GDM1 (cell line): ENCODE results near the gene P2RY14.
"Not testable (repeated sequence)": the region's sequence is repeated elsewhere in the genome, so short reads cannot be mapped to it uniquely, and the experiment has no call there.

Experiments
- DNase-seq: peaks from one replicate; lab custom pipeline; 2025; lab: John Stamatoyannopoulos, UW

P2RY14 gene

GRCh38 chr3:151259664-151260063 lies 18.7 kb downstream of the P2RY14 start:
- DNase-seq: no peak

GRCh38 chr3:151256749-151257148 lies 21.6 kb downstream of the P2RY14 start:
- no peak for DNase-seq

- DNase-seq: no peak
Observed at GRCh38 chr3:151248772-151249337, 29.5 kb downstream of the P2RY14 start.

GRCh38 chr3:151242006-151242405 lies 36.3 kb downstream of the P2RY14 start:
- DNase-seq: not testable (repeated sequence)

GRCh38 chr3:151236736-151237135 lies 41.6 kb downstream of the P2RY14 start:
- no peak for DNase-seq

GRCh38 chr3:151236316-151236715 lies 42.0 kb downstream of the P2RY14 start:
- no peak for DNase-seq

GRCh38 chr3:151234825-151235224 lies 43.5 kb downstream of the P2RY14 start:
- DNase-seq: no peak

- no peak for DNase-seq
Observed at GRCh38 chr3:151232991-151233390, 45.4 kb downstream of the P2RY14 start.

GRCh38 chr3:151232403-151232802 lies 45.9 kb downstream of the P2RY14 start:
- DNase-seq: not testable (repeated sequence)

GRCh38 chr3:151230646-151231045 lies 47.7 kb downstream of the P2RY14 start:
- DNase-seq: no peak

GRCh38 chr3:151228666-151229040 lies 49.7 kb downstream of the P2RY14 start:
- DNase-seq: no peak

- DNase-seq: peak; percentile 49
Observed at GRCh38 chr3:151227807-151228665, 50.3 kb downstream of the P2RY14 start.

GRCh38 chr3:151227266-151227806 lies 51.0 kb downstream of the P2RY14 start:
- DNase-seq: no peak

GRCh38 chr3:151226825-151227224 lies 51.5 kb downstream of the P2RY14 start:
- no peak for DNase-seq

GRCh38 chr3:151226088-151226563 lies 52.2 kb downstream of the P2RY14 start:
- no peak for DNase-seq

- no peak for DNase-seq
Observed at GRCh38 chr3:151225040-151225975, 53.0 kb downstream of the P2RY14 start.

- no peak for DNase-seq
Observed at GRCh38 chr3:151224268-151224866, 54.0 kb downstream of the P2RY14 start.

GRCh38 chr3:151219056-151219455 lies 59.3 kb downstream of the P2RY14 start:
- no peak for DNase-seq

- no peak for DNase-seq
Observed at GRCh38 chr3:151218136-151218535, 60.2 kb downstream of the P2RY14 start.

- DNase-seq: no peak
Observed at GRCh38 chr3:151216641-151217607, 61.4 kb downstream of the P2RY14 start.
